ENCODE data around the gene ETV5.

GRCh38 chr3:186067360-186068242 lies 41.3 kb downstream of the ETV5 start:
- TF ChIP-seq EZH2 (IDR thresholded peaks at IDR 0.05; ENCODE audit: borderline replicate concordance, low read depth, low read length, poor library complexity, severe bottlenecking) (no peak), CTCF (conservative IDR thresholded peaks at IDR 0.05; ENCODE audit: low read depth, low read length) (no peak)

Measured in A673 (cell line).